AG09309 (cell line): ENCODE data around the gene HUS1.

Experiments used
- DNase-seq: peaks from one replicate; pipeline ENCODE4 v3.0.0-alpha.2; 2010; ENCODE audit warnings: low read depth
- H3K4me3 ChIP-seq: 2 replicates; pipeline ENCODE4 v1.5.1; 2011; ENCODE audit warnings: mild to moderate bottlenecking, low read depth, low read length, moderate library complexity; ENCODE audit not compliant: control insufficient read depth
- CTCF ChIP-seq: IDR thresholded peaks from 2 replicates; pipeline ENCODE4 v1.5.1; 2011; ENCODE audit warnings: mild to moderate bottlenecking, low read depth, low read length, inconsistent platforms; ENCODE audit not compliant: insufficient read depth, control insufficient read depth; ENCODE audit errors: missing control alignments

Gene HUS1

GRCh38 chr7:47937065-47937687, 42.2 kb downstream of the HUS1 start:
- no peak overlapping the region for H3K4me3 ChIP-seq
- no peak for DNase-seq
- no peak for TF ChIP-seq CTCF

- TF ChIP-seq CTCF, result no peak
- no peak for DNase-seq
- no peak overlapping the region for H3K4me3 ChIP-seq
Observed at GRCh38 chr7:47936323-47936722, 43.1 kb downstream of the HUS1 start.

- no peak for TF ChIP-seq CTCF
- DNase-seq, result no peak
- H3K4me3 ChIP-seq, result no peak overlapping the region
Observed at GRCh38 chr7:47935336-47935735, 44.1 kb downstream of the HUS1 start.

GRCh38 chr7:47934831-47935230, 44.6 kb downstream of the HUS1 start:
- TF ChIP-seq CTCF, result no peak
- no peak overlapping the region for H3K4me3 ChIP-seq
- DNase-seq, result no peak

- TF ChIP-seq CTCF, result no peak
- no peak overlapping the region for H3K4me3 ChIP-seq
- DNase-seq, result no peak
Observed at GRCh38 chr7:47933215-47933614, 46.2 kb downstream of the HUS1 start.

GRCh38 chr7:47932466-47933037, 46.9 kb downstream of the HUS1 start:
- DNase-seq, result no peak
- no peak overlapping the region for H3K4me3 ChIP-seq
- no peak for TF ChIP-seq CTCF
